H1 (cell line): ENCODE results near the gene RAET1G.
"Not testable (repeated sequence)": the region's sequence is repeated elsewhere in the genome, so short reads cannot be mapped to it uniquely, and the experiment has no call there.

Source experiments
- EP300 ChIP-seq, 2 experiments: IDR thresholded peaks; 1 replicate in 1 of 2; 2 replicates in 1 of 2; pipeline ENCODE4 v1.6.1; 2011 to 2012; ENCODE audit warnings: low read depth in 2 of 2, low read length in 2 of 2, mild to moderate bottlenecking in 2 of 2, borderline replicate concordance in 1 of 2, inconsistent platforms in 1 of 2, moderate library complexity in 1 of 2
- POLR2AphosphoS5 ChIP-seq: IDR thresholded peaks from 2 replicates; pipeline ENCODE4 v1.6.1; 2011; ENCODE audit warnings: low read depth, low read length
- ZNF274 ChIP-seq: IDR thresholded peaks from 2 replicates; pipeline ENCODE4 v1.7.0; 2012; ENCODE audit warnings: low read length, borderline replicate concordance; ENCODE audit errors: extremely low read depth

DNA sequence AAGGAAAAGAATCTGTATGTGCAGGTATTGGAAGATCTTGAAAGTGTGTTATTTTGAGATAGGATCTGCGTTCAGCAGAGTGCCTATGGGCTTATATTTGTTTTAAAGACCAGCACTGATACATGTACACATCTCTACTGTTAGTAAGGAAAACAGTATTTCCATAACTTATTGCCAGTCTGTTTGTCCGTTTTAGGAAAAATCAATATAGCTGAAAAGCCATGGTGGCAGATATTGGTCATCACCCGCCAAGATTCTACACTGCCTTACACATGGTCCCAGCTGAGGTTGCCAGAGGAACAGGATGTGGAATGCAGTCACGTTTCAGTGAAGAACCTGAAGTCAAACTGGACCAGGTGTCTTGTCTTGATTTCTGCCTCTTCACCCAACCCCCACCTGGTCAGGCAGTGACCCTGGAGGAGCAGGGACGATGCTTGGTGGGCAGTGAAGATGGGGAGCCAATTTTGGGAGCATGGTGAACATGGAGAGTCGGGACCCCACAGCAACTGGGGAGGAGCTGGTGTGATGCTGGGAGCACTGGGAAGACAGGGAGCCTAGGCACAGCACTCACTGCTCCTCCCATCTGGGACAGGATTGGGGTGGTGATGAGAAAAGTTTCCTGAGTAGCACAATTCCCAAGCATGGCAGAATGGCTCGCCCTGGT is 32.9 kb upstream of the RAET1G start:
- not testable (repeated sequence) for TF ChIP-seq POLR2AphosphoS5; EP300 (IDR thresholded peaks at IDR 0.05; ENCODE audit: borderline replicate concordance in 1 of 2, low read depth in 2 of 2, low read length in 2 of 2); ZNF274
